Endothelial cell (in vitro differentiated cells): ENCODE measurements around the gene TTC1. TPM values are rescaled to one million over a fixed set of nuclear protein-coding genes. Genes with fewer than 3 reads are reported as not detected.

Source experiments
- DNase-seq: peaks from one replicate; pipeline ENCODE4 v3.0.0; 2021; ENCODE audit warnings: low spot score
- H3K27ac Mint-ChIP-seq: one replicate; pipeline ENCODE4 v1.8.0; 2021; ENCODE audit warnings: mixed read lengths, inconsistent platforms; ENCODE audit not compliant: unreplicated experiment
- H3K27me3 Mint-ChIP-seq: one replicate; pipeline ENCODE4 v1.8.0; 2021; ENCODE audit warnings: mild to moderate bottlenecking, moderate library complexity, mixed read lengths, inconsistent platforms; ENCODE audit not compliant: unreplicated experiment
- H3K36me3 Mint-ChIP-seq: one replicate; pipeline ENCODE4 v1.8.0; 2021; ENCODE audit warnings: mild to moderate bottlenecking, low read depth, mixed read lengths, inconsistent platforms; ENCODE audit not compliant: unreplicated experiment
- H3K4me1 Mint-ChIP-seq: one replicate; pipeline ENCODE4 v1.8.0; 2021; ENCODE audit warnings: mild to moderate bottlenecking, mixed read lengths, inconsistent platforms; ENCODE audit not compliant: unreplicated experiment
- H3K4me3 Mint-ChIP-seq: one replicate; pipeline ENCODE4 v1.8.0; 2021; ENCODE audit warnings: mild to moderate bottlenecking, mixed read lengths, inconsistent platforms; ENCODE audit not compliant: unreplicated experiment
- H3K9me3 Mint-ChIP-seq: one replicate; pipeline ENCODE4 v1.8.0; 2021; ENCODE audit warnings: mixed read lengths, inconsistent platforms; ENCODE audit not compliant: unreplicated experiment
- total RNA-seq: library from RNA; stranded (reverse); fragmentation: NEBNext Ultra II Directional; extraction: Animal tissue kit (Norgen Biotek cat#: 25700); gene quantifications from one replicate; pipeline ENCODE4 v1.2.1, GENCODE V29; 2021; ENCODE audit not compliant: unreplicated experiment
- TF ChIP-seq, protein P1 (sequence below): fragments of 200-600 bp; sonication (generic); IDR thresholded peaks from one replicate; pipeline ENCODE4 v1.5.0; 2021; ENCODE audit warnings: antibody characterized with exemption; ENCODE audit not compliant: unreplicated experiment

TTC1 gene
- total RNA-seq, 1 donor from 2014 or later = 49.8 TPM

DNA sequence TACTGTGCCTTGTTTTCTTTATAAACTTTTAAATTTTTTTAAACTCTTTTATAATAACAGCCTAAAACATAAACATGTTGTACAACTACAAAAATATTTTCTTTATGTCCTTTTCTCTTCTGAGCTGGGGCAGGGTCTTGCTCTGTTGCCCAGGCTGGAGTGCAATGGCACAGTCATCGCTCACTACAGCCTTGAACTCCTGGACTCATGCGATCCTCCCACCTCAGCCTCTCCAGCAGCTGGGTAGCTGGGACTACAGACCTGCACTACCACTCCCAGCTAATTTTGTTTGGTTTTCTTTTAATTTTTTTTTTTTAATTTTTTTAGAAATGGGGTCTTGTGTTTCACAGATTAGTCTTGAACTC is 31.5 kb downstream of the TTC1 start:
- H3K27me3 Mint-ChIP-seq = no peaks in the 10 kb centered on the region

DNA sequence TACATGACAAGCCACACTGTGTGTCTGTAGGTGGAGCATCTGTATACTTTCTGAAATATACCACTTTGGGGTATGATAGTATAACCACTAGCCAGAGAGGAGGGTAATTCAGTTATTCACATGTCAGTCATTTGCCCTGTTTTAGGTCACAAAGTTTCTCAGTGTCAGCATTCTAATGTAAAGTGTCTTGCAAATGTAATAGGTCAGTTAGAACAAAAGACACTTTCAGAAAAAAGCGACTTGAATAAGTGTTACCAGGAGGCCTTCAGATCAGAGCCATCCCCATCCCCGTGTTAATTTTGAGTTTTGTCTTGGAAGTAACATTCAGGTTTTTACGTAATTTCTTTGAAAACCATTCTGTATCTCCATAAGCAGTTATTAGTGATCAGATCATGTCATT is 33.7 kb downstream of the TTC1 start:
- Mint-ChIP-seq H3K9me3 (no peaks in the 10 kb centered on the region), H3K36me3 (peaks cover 11% of the 10 kb centered on the region), H3K4me1 (peaks cover 20% of the 10 kb centered on the region), H3K27me3 (no peaks in the 10 kb centered on the region), H3K27ac (no peak overlapping the region), H3K4me3 (peak overlapping the region; percentile 51)
- no peak for DNase-seq
- TF ChIP-seq, protein P1, sequence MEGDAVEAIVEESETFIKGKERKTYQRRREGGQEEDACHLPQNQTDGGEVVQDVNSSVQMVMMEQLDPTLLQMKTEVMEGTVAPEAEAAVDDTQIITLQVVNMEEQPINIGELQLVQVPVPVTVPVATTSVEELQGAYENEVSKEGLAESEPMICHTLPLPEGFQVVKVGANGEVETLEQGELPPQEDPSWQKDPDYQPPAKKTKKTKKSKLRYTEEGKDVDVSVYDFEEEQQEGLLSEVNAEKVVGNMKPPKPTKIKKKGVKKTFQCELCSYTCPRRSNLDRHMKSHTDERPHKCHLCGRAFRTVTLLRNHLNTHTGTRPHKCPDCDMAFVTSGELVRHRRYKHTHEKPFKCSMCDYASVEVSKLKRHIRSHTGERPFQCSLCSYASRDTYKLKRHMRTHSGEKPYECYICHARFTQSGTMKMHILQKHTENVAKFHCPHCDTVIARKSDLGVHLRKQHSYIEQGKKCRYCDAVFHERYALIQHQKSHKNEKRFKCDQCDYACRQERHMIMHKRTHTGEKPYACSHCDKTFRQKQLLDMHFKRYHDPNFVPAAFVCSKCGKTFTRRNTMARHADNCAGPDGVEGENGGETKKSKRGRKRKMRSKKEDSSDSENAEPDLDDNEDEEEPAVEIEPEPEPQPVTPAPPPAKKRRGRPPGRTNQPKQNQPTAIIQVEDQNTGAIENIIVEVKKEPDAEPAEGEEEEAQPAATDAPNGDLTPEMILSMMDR = no peak

More for the DNA sequence above, 31.5 kb downstream of the TTC1 start:
- Mint-ChIP-seq H3K4me1 (peaks cover 17% of the 10 kb centered on the region), H3K27ac (no peak overlapping the region), H3K9me3 (no peaks in the 10 kb centered on the region), H3K36me3 (peaks cover 8% of the 10 kb centered on the region), H3K4me3 (no peak overlapping the region)
- DNase-seq = no peak
- TF ChIP-seq, protein P1 = no peak

DNA sequence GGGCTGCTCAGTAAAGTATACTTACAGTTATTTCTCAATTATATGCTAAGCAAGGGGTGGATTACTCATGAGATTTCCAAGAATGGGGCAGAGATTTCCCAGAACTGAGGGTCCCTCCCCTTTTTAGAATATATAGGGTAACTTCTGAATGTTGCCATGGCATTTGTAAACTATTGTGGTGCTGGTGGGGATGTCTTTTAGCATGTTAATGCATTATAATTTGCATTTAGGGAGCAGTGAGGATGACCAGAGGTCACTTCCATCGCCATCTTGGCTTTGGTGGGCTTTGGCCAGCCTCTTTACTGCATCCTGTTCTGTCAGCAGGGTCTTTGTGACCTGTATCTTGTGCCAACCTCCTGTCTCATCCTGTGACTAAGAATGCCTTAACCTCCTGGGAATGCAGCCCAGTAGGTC is 35.5 kb downstream of the TTC1 start:
- H3K9me3 Mint-ChIP-seq = no peaks in the 10 kb centered on the region
- DNase-seq = no peak
- peaks cover 11% of the 10 kb centered on the region for H3K36me3 Mint-ChIP-seq
- TF ChIP-seq, protein P1 = no peak
- H3K27ac Mint-ChIP-seq = no peak overlapping the region
- no peak overlapping the region for H3K4me3 Mint-ChIP-seq
- H3K27me3 Mint-ChIP-seq = no peaks in the 10 kb centered on the region
- H3K4me1 Mint-ChIP-seq = peaks cover 14% of the 10 kb centered on the region

DNA sequence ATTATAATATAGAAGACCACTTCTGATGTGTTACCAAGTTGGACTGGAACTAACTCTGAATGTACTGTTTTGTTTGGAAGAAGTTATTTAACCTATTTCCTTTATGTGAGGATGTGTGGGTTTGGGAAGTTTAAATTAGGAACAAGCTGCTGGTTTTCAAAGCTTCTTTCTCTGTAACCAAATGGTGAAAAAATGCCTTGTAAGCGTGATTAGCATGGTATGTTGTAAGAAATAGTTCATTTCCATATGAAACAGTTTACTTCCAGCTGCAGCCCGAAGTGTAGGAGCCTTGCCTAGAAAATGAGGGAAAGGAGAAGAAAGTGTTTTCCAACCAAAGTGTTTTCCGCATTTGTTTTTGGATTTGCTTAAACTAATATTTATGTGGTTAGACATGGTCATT is 36.0 kb downstream of the TTC1 start:
- peaks cover 14% of the 10 kb centered on the region for H3K4me1 Mint-ChIP-seq
- H3K9me3 Mint-ChIP-seq = no peaks in the 10 kb centered on the region
- peaks cover 14% of the 10 kb centered on the region for H3K36me3 Mint-ChIP-seq
- no peak overlapping the region for H3K4me3 Mint-ChIP-seq
- TF ChIP-seq, protein P1 = no peak
- H3K27ac Mint-ChIP-seq = no peak overlapping the region
- DNase-seq = no peak
- no peaks in the 10 kb centered on the region for H3K27me3 Mint-ChIP-seq

DNA sequence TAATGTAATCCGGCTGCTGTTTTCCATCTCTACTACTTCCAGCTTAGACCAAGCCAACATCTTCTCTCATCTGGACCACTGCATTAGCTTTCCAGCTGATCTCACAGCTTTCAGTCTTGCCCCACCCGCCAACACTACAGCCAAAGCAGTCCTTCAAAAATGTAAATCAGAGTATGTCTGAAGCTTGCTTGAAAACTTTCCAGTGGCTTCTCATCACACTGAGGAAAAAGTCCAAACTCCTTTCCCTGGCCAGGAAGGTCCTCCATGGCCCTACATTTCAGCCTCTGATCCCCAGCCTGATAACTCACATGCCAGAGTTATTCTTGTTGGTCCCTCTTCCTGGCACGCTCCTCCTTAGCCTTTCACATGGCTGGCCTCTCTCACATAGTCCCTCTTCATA is 38.5 kb downstream of the TTC1 start:
- H3K9me3 Mint-ChIP-seq = no peaks in the 10 kb centered on the region
- no peak overlapping the region for H3K4me3 Mint-ChIP-seq
- no peak overlapping the region for H3K27ac Mint-ChIP-seq
- TF ChIP-seq, protein P1 = no peak
- H3K27me3 Mint-ChIP-seq = no peaks in the 10 kb centered on the region
- no peak for DNase-seq
- H3K4me1 Mint-ChIP-seq = peaks cover 14% of the 10 kb centered on the region
- H3K36me3 Mint-ChIP-seq = peaks cover 25% of the 10 kb centered on the region
